IPS-20b (cell line): ENCODE measurements around the gene MLC1.

Source experiments
- H3K27ac ChIP-seq: one replicate; pipeline ENCODE4 v1.5.1; 2013; ENCODE audit warnings: low read length
- H3K27me3 ChIP-seq: 2 replicates; pipeline ENCODE4 v1.6.1; 2013; ENCODE audit warnings: mild to moderate bottlenecking, low read length, inconsistent platforms; ENCODE audit not compliant: insufficient read depth
- H3K36me3 ChIP-seq: 2 replicates; pipeline ENCODE4 v1.6.1; 2013; ENCODE audit warnings: low read depth, mild to moderate bottlenecking, inconsistent platforms, low read length, moderate library complexity; ENCODE audit not compliant: insufficient read depth
- H3K4me1 ChIP-seq: 2 replicates; pipeline ENCODE4 v1.6.1; 2013; ENCODE audit warnings: mild to moderate bottlenecking, control low read depth, inconsistent platforms, low read length, moderate library complexity; ENCODE audit not compliant: insufficient read depth
- H3K4me3 ChIP-seq: 2 replicates; pipeline ENCODE4 v1.5.1; 2013; ENCODE audit warnings: mild to moderate bottlenecking, low read length, inconsistent platforms
- H3K9ac ChIP-seq: 2 replicates; pipeline ENCODE4 v1.6.1; 2013; ENCODE audit warnings: low read depth, mild to moderate bottlenecking, inconsistent platforms, low read length, moderate library complexity
- H3K9me3 ChIP-seq: 2 replicates; pipeline ENCODE4 v1.6.1; 2013; ENCODE audit warnings: mild to moderate bottlenecking, low read depth, low read length, inconsistent platforms; ENCODE audit not compliant: insufficient read depth

MLC1 gene

GRCh38 chr22:50027639-50028537 lies 57.3 kb downstream of the MLC1 start:
- H3K27ac ChIP-seq: no peak overlapping the region

GRCh38 chr22:50025993-50026392 lies 59.2 kb downstream of the MLC1 start:
- H3K4me1 ChIP-seq: no peaks in the 10 kb centered on the region
- no peak overlapping the region for H3K27ac ChIP-seq
- H3K9ac ChIP-seq: no peak overlapping the region
- peaks cover 34% of the 10 kb centered on the region for H3K27me3 ChIP-seq
- H3K4me3 ChIP-seq: no peak overlapping the region
- H3K9me3 ChIP-seq: peaks cover 3% of the 10 kb centered on the region; the same call in 1 of the 2 replicates
- no peaks in the 10 kb centered on the region for H3K36me3 ChIP-seq

More at GRCh38 chr22:50027639-50028537, 57.3 kb downstream of the MLC1 start:
- Histone ChIP-seq H3K4me1 (no peaks in the 10 kb centered on the region), H3K27me3 (peaks cover 36% of the 10 kb centered on the region), H3K36me3 (no peaks in the 10 kb centered on the region), H3K9ac (no peak overlapping the region), H3K4me3 (no peak overlapping the region), H3K9me3 (no peaks in the 10 kb centered on the region)

GRCh38 chr22:50022171-50022819 lies 62.9 kb downstream of the MLC1 start:
- no peak overlapping the region for H3K4me3 ChIP-seq
- H3K9ac ChIP-seq: no peak overlapping the region
- H3K36me3 ChIP-seq: no peaks in the 10 kb centered on the region
- H3K27me3 ChIP-seq: peaks cover 22% of the 10 kb centered on the region
- peaks cover 4% of the 10 kb centered on the region; the same call in 1 of the 2 replicates for H3K9me3 ChIP-seq
- H3K4me1 ChIP-seq: no peaks in the 10 kb centered on the region
- H3K27ac ChIP-seq: no peak overlapping the region

- H3K27ac ChIP-seq: no peak overlapping the region
- no peak overlapping the region for H3K9ac ChIP-seq
These were observed 64.6 kb downstream of the MLC1 start for GRCh38 chr22:50020606-50021005.

GRCh38 chr22:50019316-50019715 lies 65.9 kb downstream of the MLC1 start:
- no peaks in the 10 kb centered on the region for H3K4me1 ChIP-seq
- H3K36me3 ChIP-seq: no peaks in the 10 kb centered on the region
- H3K9ac ChIP-seq: no peak overlapping the region
- no peak overlapping the region for H3K4me3 ChIP-seq
- peaks cover 4% of the 10 kb centered on the region; the same call in 1 of the 2 replicates for H3K9me3 ChIP-seq
- H3K27ac ChIP-seq: no peak overlapping the region
- H3K27me3 ChIP-seq: peaks cover 50% of the 10 kb centered on the region

More at GRCh38 chr22:50020606-50021005, 64.6 kb downstream of the MLC1 start:
- peaks cover 4% of the 10 kb centered on the region; the same call in 1 of the 2 replicates for H3K9me3 ChIP-seq
- peaks cover 39% of the 10 kb centered on the region for H3K27me3 ChIP-seq
- no peaks in the 10 kb centered on the region for H3K4me1 ChIP-seq
- no peak overlapping the region for H3K4me3 ChIP-seq
- no peaks in the 10 kb centered on the region for H3K36me3 ChIP-seq

GRCh38 chr22:50018608-50019285 lies 66.5 kb downstream of the MLC1 start:
- Histone ChIP-seq H3K27me3 (peaks cover 55% of the 10 kb centered on the region), H3K9me3 (peaks cover 4% of the 10 kb centered on the region; the same call in 1 of the 2 replicates), H3K4me3 (no peak overlapping the region), H3K9ac (no peak overlapping the region), H3K4me1 (no peaks in the 10 kb centered on the region), H3K36me3 (no peaks in the 10 kb centered on the region), H3K27ac (no peak overlapping the region)

- Histone ChIP-seq H3K27me3 (peaks cover 65% of the 10 kb centered on the region), H3K4me1 (no peaks in the 10 kb centered on the region), H3K9ac (no peak overlapping the region), H3K4me3 (no peak overlapping the region), H3K36me3 (no peaks in the 10 kb centered on the region), H3K9me3 (peaks cover 4% of the 10 kb centered on the region; the same call in 1 of the 2 replicates), H3K27ac (no peak overlapping the region)
These were observed 67.5 kb downstream of the MLC1 start for GRCh38 chr22:50017701-50018224.

GRCh38 chr22:50016988-50017700 lies 68.1 kb downstream of the MLC1 start:
- no peaks in the 10 kb centered on the region for H3K36me3 ChIP-seq
- no peak overlapping the region for H3K27ac ChIP-seq
- H3K4me1 ChIP-seq: no peaks in the 10 kb centered on the region
- peaks cover 71% of the 10 kb centered on the region for H3K27me3 ChIP-seq
- no peak overlapping the region for H3K9ac ChIP-seq
- peaks cover 4% of the 10 kb centered on the region; the same call in 1 of the 2 replicates for H3K9me3 ChIP-seq
- no peak overlapping the region for H3K4me3 ChIP-seq

GRCh38 chr22:50016308-50016987 lies 68.8 kb downstream of the MLC1 start:
- Histone ChIP-seq H3K27me3 (peaks cover 78% of the 10 kb centered on the region), H3K4me1 (no peaks in the 10 kb centered on the region), H3K9ac (no peak overlapping the region), H3K9me3 (peaks cover 4% of the 10 kb centered on the region; the same call in 1 of the 2 replicates), H3K36me3 (no peaks in the 10 kb centered on the region), H3K27ac (no peak overlapping the region), H3K4me3 (no peak overlapping the region)

GRCh38 chr22:50015451-50016307 lies 69.5 kb downstream of the MLC1 start:
- no peak overlapping the region for H3K9ac ChIP-seq

More at GRCh38 chr22:50015451-50016307, 69.5 kb downstream of the MLC1 start:
- H3K4me3 ChIP-seq: no peak overlapping the region
- H3K9me3 ChIP-seq: no peaks in the 10 kb centered on the region
- no peaks in the 10 kb centered on the region for H3K4me1 ChIP-seq
- no peak overlapping the region for H3K27ac ChIP-seq
- peaks cover 85% of the 10 kb centered on the region for H3K27me3 ChIP-seq
- no peaks in the 10 kb centered on the region for H3K36me3 ChIP-seq
